Sigmoid colon (tissue), 7 donors: ENCODE results near the gene ABCB1. TPM values are rescaled to one million over a fixed set of nuclear protein-coding genes. Genes with fewer than 3 reads are reported as not detected.

Source experiments
- DNase-seq: peaks from one replicate; pipeline ENCODE4 v3.0.0-alpha.2; 2019
- H3K27ac ChIP-seq, 4 donors: fragments of 200-600 bp; sonication (generic); one replicate each; pipeline ENCODE4 v1.5.1; 2016 to 2019; ENCODE audit warnings: mild to moderate bottlenecking in 1 of 4
- H3K27me3 ChIP-seq, 3 donors: fragments of 200-600 bp; sonication (generic); one replicate each; pipeline ENCODE4 v1.5.1; 2019; ENCODE audit warnings: mild to moderate bottlenecking in 1 of 3
- H3K36me3 ChIP-seq, 4 donors: fragments of 200-600 bp; sonication (generic); one replicate each; pipeline ENCODE4 v1.5.1; 2016 to 2019
- H3K4me1 ChIP-seq, 4 donors: fragments of 200-600 bp; sonication (generic); one replicate each; pipeline ENCODE4 v1.5.1; 2017 to 2019
- H3K4me3 ChIP-seq, 4 donors: fragments of 200-600 bp; sonication (generic); one replicate each; pipeline ENCODE4 v1.5.1; 2017 to 2019; ENCODE audit warnings: mild to moderate bottlenecking in 2 of 4, moderate library complexity in 1 of 4
- H3K9me3 ChIP-seq, 4 donors: fragments of 200-600 bp in 3 of 4; sonication (generic) in 3 of 4; one replicate each; pipeline versions ENCODE4 v1.5.1 to v1.6.1; 2013 to 2019
- EP300 ChIP-seq, 4 donors: sonication (generic); formaldehyde crosslinking; IDR thresholded peaks; one replicate each; pipeline ENCODE4 v1.6.1; 2017; ENCODE audit warnings: antibody characterized with exemption in 4 of 4
- POLR2A ChIP-seq, 2 donors: fragments of 450-650 bp; IDR thresholded peaks; one replicate each; pipeline ENCODE4 v1.6.1; 2016; ENCODE audit warnings: antibody characterized with exemption in 2 of 2, mild to moderate bottlenecking in 2 of 2, moderate library complexity in 2 of 2
- POLR2AphosphoS5 ChIP-seq, 4 donors: sonication (generic); formaldehyde crosslinking; IDR thresholded peaks; one replicate each; pipeline ENCODE4 v1.6.1; 2017; ENCODE audit warnings: antibody characterized with exemption in 4 of 4
- WGBS, 2 donors: extraction: QIAGEN DNeasy Blood & Tissue Kit; methylation state at CpG; one replicate each; pipeline ENCODE4 v1.1.7; 2013; 5-methylcytosine and 5-hydroxymethylcytosine counted together
- intact Hi-C: fragments of 100-400 bp; cut with DNase I; formaldehyde crosslinking; loops from one replicate; pipeline ENCODE4 v1.15.1; 2023
- polyA plus RNA-seq, 3 donors: library from polyadenylated mRNA; stranded (reverse); fragments of 200-250 nt; gene quantifications; one replicate each; pipeline ENCODE4 v1.2.3, GENCODE V29; 2013
- total RNA-seq, 4 donors: library from RNA; depleted of rRNA; stranded (reverse); fragments of >200 nt; gene quantifications; one replicate each; pipeline ENCODE4 v1.1.0, GENCODE V29; 2016
- TF ChIP-seq, protein P1 (sequence below), 4 experiments: fragments of 450-650 bp in 3 of 4; fragments of 200-600 bp in 1 of 4; IDR thresholded peaks; one replicate each; pipeline ENCODE4 v1.5.1; 2016 to 2019; ENCODE audit warnings: antibody characterized with exemption in 4 of 4, mild to moderate bottlenecking in 3 of 4, moderate library complexity in 2 of 4
- donor health status: healthy with polysubstance abuse.
- donor health status: Bipolar disorder and iron deficiency.
- donor health status: healthy.

Gene ABCB1
- total and polyA plus RNA-seq, 7 donors: 4.6 to 17.6 (median 5.8) TPM

DNA sequence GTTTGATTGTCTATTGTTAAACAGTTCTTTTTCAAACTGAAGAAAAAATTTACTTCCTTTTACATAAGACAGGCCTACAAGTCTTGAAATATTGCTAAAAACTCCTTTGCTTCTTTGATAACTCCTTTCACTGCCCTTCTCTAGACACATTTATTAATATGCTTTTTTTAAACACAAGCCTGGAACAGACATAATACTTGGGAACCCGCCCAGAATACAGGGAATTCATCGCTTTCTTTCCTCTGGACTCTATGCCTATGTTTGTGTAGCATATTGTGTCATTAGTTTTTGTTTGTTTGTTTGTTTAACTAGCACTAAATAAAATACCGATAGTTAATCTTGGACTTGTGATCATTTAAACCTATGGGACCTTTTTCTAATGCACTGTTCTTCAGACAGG, 82.8 kb downstream of the ABCB1 start:
- H3K27me3 ChIP-seq: no peaks in the 10 kb centered on the region
- H3K27ac ChIP-seq: no peak overlapping the region
- H3K36me3 ChIP-seq: no peaks in the 10 kb centered on the region
- TF ChIP-seq POLR2AphosphoS5 (IDR thresholded peaks at IDR 0.05): no peak
- no peak for TF ChIP-seq POLR2A (IDR thresholded peaks at IDR 0.05)
- TF ChIP-seq, protein P1, sequence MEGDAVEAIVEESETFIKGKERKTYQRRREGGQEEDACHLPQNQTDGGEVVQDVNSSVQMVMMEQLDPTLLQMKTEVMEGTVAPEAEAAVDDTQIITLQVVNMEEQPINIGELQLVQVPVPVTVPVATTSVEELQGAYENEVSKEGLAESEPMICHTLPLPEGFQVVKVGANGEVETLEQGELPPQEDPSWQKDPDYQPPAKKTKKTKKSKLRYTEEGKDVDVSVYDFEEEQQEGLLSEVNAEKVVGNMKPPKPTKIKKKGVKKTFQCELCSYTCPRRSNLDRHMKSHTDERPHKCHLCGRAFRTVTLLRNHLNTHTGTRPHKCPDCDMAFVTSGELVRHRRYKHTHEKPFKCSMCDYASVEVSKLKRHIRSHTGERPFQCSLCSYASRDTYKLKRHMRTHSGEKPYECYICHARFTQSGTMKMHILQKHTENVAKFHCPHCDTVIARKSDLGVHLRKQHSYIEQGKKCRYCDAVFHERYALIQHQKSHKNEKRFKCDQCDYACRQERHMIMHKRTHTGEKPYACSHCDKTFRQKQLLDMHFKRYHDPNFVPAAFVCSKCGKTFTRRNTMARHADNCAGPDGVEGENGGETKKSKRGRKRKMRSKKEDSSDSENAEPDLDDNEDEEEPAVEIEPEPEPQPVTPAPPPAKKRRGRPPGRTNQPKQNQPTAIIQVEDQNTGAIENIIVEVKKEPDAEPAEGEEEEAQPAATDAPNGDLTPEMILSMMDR (IDR thresholded peaks at IDR 0.05): no peak
- no peak for TF ChIP-seq EP300 (IDR thresholded peaks at IDR 0.05)
- no peaks in the 10 kb centered on the region for H3K4me1 ChIP-seq
- WGBS, 2 donors: 89 to 95% methylated on average over 3 of the region's 3 CpGs
- no peak for DNase-seq
- intact Hi-C loops: no loop called here
- H3K4me3 ChIP-seq: no peak overlapping the region
- H3K9me3 ChIP-seq: no peaks in the 10 kb centered on the region

DNA sequence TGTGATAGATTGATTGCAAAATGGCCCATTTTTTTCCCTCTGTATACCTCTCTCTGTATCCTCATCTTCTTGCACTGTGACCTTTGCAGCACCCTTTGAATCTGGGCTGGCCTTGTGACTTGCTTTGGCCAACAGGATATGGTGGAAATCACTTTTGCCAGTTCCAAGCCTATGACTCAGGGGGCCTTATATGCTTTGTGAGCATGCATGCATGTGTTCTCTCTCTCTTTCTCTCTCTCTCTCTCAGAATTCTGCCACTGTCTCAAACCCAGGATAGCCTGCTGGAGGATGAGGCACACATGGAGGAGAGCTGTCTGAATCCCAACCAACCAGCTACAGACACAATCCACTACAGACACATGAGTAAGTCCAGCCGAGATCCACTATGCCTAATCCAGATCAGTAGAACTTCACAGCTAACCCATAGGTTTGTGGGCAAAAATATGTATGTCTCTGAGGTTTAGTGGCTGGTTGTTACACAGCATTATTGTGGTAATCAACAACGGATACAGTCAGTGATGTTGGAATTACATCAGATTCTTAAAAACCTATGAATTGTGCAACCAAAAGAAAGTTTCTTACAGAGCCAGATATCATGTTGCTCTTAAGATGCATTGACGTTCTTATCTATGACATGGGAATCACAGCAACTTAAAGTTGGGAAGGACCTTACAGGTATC, 83.4 kb downstream of the ABCB1 start:
- Histone ChIP-seq H3K9me3 (no peaks in the 10 kb centered on the region), H3K4me3 (no peak overlapping the region), H3K36me3 (no peaks in the 10 kb centered on the region), H3K27ac (no peak overlapping the region), H3K4me1 (no peaks in the 10 kb centered on the region), H3K27me3 (no peaks in the 10 kb centered on the region)
- no peak for DNase-seq
- 85 to 91% methylated on average over 3 of the region's 3 CpGs for WGBS, 2 donors
- no peak for TF ChIP-seq POLR2AphosphoS5 (IDR thresholded peaks at IDR 0.05)
- TF ChIP-seq, protein P1 (IDR thresholded peaks at IDR 0.05): no peak
- TF ChIP-seq EP300 (IDR thresholded peaks at IDR 0.05): no peak
- no peak for TF ChIP-seq POLR2A (IDR thresholded peaks at IDR 0.05)
- intact Hi-C loops: no loop called here

DNA sequence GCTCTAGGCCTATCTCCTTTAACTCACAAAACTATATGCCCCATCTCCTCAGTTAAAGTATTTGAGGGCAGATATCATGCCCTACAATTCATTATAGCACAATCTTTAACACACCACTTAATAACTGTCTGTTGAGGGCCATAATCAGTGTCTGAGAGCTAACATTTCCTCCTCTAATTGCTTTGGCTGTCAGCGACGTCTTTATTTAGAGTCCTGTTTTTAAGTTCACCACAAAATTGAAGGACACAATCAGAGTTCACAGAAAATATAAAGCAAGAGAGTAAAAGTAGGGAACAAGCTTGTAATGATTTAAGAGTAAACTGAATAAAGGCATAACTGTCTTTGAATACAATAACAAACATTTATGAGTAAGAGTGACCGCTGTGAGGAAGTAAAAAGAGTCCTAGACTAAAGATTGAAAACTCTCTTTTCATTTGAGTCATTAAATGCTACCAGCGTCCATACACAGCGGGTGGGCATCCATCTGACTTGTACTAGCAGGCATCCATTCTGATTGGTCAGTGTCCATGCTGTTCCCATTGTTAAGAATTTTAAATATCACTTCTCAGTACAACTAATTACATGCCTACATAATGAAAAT, 86.8 kb downstream of the ABCB1 start:
- Histone ChIP-seq H3K27ac (no peak overlapping the region), H3K27me3 (no peaks in the 10 kb centered on the region), H3K36me3 (no peaks in the 10 kb centered on the region), H3K4me3 (no peak overlapping the region), H3K4me1 (no peaks in the 10 kb centered on the region), H3K9me3 (no peaks in the 10 kb centered on the region)
- DNase-seq: no peak
- intact Hi-C loops: no loop called here
- TF ChIP-seq EP300 (IDR thresholded peaks at IDR 0.05): no peak
- TF ChIP-seq, protein P1 (IDR thresholded peaks at IDR 0.05): no peak
- no peak for TF ChIP-seq POLR2AphosphoS5 (IDR thresholded peaks at IDR 0.05)
- no peak for TF ChIP-seq POLR2A (IDR thresholded peaks at IDR 0.05)
- WGBS, 2 donors: 88 to 92% methylated on average over 5 of the region's 5 CpGs

DNA sequence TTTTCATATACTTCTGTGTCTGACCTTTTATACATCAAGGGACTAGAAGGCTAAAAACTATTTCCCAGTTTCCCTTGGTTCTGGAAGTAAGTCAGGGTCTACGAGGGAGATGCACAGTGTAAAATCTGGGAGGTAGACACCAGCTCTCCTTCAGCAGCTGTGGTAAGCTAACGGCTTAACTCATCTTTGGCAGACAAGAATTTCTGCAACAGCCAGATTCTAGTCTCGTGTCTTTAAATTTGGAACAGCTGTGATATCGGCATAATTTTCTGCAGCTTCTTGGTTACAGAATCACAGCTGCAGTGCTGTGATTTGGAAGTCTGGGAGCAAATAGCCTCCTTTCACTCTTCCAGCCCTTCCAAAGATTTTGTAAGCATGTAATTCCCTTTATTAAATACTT, 87.8 kb downstream of the ABCB1 start:
- Histone ChIP-seq H3K36me3 (no peaks in the 10 kb centered on the region), H3K27me3 (no peaks in the 10 kb centered on the region), H3K4me3 (no peak overlapping the region), H3K27ac (no peak overlapping the region), H3K4me1 (no peaks in the 10 kb centered on the region), H3K9me3 (no peaks in the 10 kb centered on the region)
- no peak for DNase-seq
- 78 to 88% methylated on average over 4 of the region's 4 CpGs for WGBS, 2 donors
- TF ChIP-seq POLR2A (IDR thresholded peaks at IDR 0.05) (no peak), POLR2AphosphoS5 (IDR thresholded peaks at IDR 0.05) (no peak), EP300 (IDR thresholded peaks at IDR 0.05) (no peak)
- TF ChIP-seq, protein P1 (IDR thresholded peaks at IDR 0.05): no peak
- intact Hi-C loops: no loop called here
